ENCODE measurements around the gene CBARP.

The CBARP gene

DNA sequence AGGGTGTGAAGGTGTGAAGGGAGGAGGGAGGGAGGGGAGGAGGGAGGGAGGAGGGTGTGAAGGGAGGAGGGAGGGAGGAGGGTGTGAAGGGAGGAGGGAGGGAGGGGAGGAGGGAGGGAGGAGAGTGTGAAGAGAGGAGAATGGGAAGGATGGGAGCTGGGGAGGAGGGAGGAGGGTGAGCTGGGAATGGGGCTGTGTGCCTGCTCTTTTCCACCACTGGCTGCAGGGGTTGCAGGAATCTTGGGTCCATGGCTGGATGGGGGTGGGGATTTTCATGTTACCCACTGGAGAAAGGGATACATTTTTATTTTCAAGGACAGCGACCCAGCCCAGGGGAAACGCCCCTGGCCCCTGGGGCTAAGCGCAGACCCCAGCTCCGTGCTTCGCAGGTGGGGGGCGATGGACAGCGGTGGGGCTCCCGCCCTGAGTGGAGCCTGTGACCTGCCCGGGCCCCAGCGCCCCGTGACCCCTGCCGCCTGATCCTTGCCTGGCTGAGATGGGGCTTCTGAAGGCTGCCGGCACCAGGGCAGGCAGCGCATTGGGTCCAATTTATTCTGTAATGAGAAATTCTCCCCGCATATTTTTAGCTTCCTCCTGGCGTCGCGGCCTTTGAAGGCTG, 44.9 kb upstream of the CBARP start:
- Histone ChIP-seq H3K79me2 (ENCODE audit: insufficient read depth, low read depth) (no peaks in the 10 kb centered on the region), H3K36me3 (ENCODE audit: insufficient read depth) (no peaks in the 10 kb centered on the region), H3K27me3 (ENCODE audit: insufficient read depth, low read depth) (peaks cover 39% of the 10 kb centered on the region), H3K27ac (no peak overlapping the region), H3K4me1 (ENCODE audit: low read depth, poor library complexity, severe bottlenecking) (peaks cover 4% of the 10 kb centered on the region), H2AFZ (ENCODE audit: low read depth) (no peak overlapping the region), H3K9ac (no peak overlapping the region), H3K4me3 (IDR thresholded peaks at IDR 0.05; ENCODE audit: insufficient read depth, low read depth, low read length) (no peak overlapping the region), H4K20me1 (ENCODE audit: insufficient read depth) (no peaks in the 10 kb centered on the region), H3K4me2 (no peak overlapping the region)
- TF ChIP-seq, protein P1, sequence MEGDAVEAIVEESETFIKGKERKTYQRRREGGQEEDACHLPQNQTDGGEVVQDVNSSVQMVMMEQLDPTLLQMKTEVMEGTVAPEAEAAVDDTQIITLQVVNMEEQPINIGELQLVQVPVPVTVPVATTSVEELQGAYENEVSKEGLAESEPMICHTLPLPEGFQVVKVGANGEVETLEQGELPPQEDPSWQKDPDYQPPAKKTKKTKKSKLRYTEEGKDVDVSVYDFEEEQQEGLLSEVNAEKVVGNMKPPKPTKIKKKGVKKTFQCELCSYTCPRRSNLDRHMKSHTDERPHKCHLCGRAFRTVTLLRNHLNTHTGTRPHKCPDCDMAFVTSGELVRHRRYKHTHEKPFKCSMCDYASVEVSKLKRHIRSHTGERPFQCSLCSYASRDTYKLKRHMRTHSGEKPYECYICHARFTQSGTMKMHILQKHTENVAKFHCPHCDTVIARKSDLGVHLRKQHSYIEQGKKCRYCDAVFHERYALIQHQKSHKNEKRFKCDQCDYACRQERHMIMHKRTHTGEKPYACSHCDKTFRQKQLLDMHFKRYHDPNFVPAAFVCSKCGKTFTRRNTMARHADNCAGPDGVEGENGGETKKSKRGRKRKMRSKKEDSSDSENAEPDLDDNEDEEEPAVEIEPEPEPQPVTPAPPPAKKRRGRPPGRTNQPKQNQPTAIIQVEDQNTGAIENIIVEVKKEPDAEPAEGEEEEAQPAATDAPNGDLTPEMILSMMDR (conservative IDR thresholded peaks at IDR 0.05; ENCODE audit: low read depth, low read length) = no peak

- no peak overlapping the region for H3K27ac ChIP-seq
- no peak overlapping the region for H2AFZ ChIP-seq (ENCODE audit: low read depth)
- H3K9ac ChIP-seq = no peak overlapping the region
- H3K4me1 ChIP-seq (ENCODE audit: low read depth, poor library complexity, severe bottlenecking) = peaks cover 9% of the 10 kb centered on the region
- no peak overlapping the region for H3K4me3 ChIP-seq (IDR thresholded peaks at IDR 0.05; ENCODE audit: insufficient read depth, low read depth, low read length)
- H3K4me2 ChIP-seq = no peak overlapping the region
- H3K36me3 ChIP-seq (ENCODE audit: insufficient read depth) = no peaks in the 10 kb centered on the region
- TF ChIP-seq, protein P1 (conservative IDR thresholded peaks at IDR 0.05; ENCODE audit: low read depth, low read length) = no peak
- H3K79me2 ChIP-seq (ENCODE audit: insufficient read depth, low read depth) = peaks cover 6% of the 10 kb centered on the region; the same call in 1 of the 2 replicates
- peaks cover 29% of the 10 kb centered on the region for H3K27me3 ChIP-seq (ENCODE audit: insufficient read depth, low read depth)
- no peaks in the 10 kb centered on the region for H4K20me1 ChIP-seq (ENCODE audit: insufficient read depth)
Observed at GRCh38 chr19:1281569-1282287, 43.9 kb upstream of the CBARP start.

GRCh38 chr19:1280636-1281568, 43.1 kb upstream of the CBARP start:
- peaks cover 25% of the 10 kb centered on the region for H3K27me3 ChIP-seq (ENCODE audit: insufficient read depth, low read depth)
- H3K36me3 ChIP-seq (ENCODE audit: insufficient read depth) = no peaks in the 10 kb centered on the region
- H3K9ac ChIP-seq = no peak overlapping the region
- no peaks in the 10 kb centered on the region for H4K20me1 ChIP-seq (ENCODE audit: insufficient read depth)
- peaks cover 12% of the 10 kb centered on the region; the same call in 1 of the 2 replicates for H3K79me2 ChIP-seq (ENCODE audit: insufficient read depth, low read depth)
- no peak overlapping the region for H3K4me3 ChIP-seq (IDR thresholded peaks at IDR 0.05; ENCODE audit: insufficient read depth, low read depth, low read length)
- H3K27ac ChIP-seq = no peak overlapping the region
- no peak overlapping the region for H3K4me2 ChIP-seq
- peaks cover 12% of the 10 kb centered on the region for H3K4me1 ChIP-seq (ENCODE audit: low read depth, poor library complexity, severe bottlenecking)
- TF ChIP-seq, protein P1 (conservative IDR thresholded peaks at IDR 0.05; ENCODE audit: low read depth, low read length) = no peak
- no peak overlapping the region for H2AFZ ChIP-seq (ENCODE audit: low read depth)

- H2AFZ ChIP-seq (ENCODE audit: low read depth) = no peak overlapping the region
- H3K27me3 ChIP-seq (ENCODE audit: insufficient read depth, low read depth) = peaks cover 20% of the 10 kb centered on the region
- TF ChIP-seq, protein P1 (conservative IDR thresholded peaks at IDR 0.05; ENCODE audit: low read depth, low read length) = peak; percentile 90
- H3K9ac ChIP-seq = no peak overlapping the region
- H3K4me1 ChIP-seq (ENCODE audit: low read depth, poor library complexity, severe bottlenecking) = peaks cover 12% of the 10 kb centered on the region
- H4K20me1 ChIP-seq (ENCODE audit: insufficient read depth) = no peaks in the 10 kb centered on the region
- no peak overlapping the region for H3K4me2 ChIP-seq
- no peak overlapping the region for H3K4me3 ChIP-seq (IDR thresholded peaks at IDR 0.05; ENCODE audit: insufficient read depth, low read depth, low read length)
- H3K79me2 ChIP-seq (ENCODE audit: insufficient read depth, low read depth) = peaks cover 12% of the 10 kb centered on the region; the same call in 1 of the 2 replicates
- no peaks in the 10 kb centered on the region for H3K36me3 ChIP-seq (ENCODE audit: insufficient read depth)
- no peak overlapping the region for H3K27ac ChIP-seq
Observed at GRCh38 chr19:1279782-1280341, 42.1 kb upstream of the CBARP start.
